Panc1 (cell line): ENCODE data around the gene ZNF823. TPM values are rescaled to one million over a fixed set of nuclear protein-coding genes. Genes with fewer than 3 reads are reported as not detected.

Experiments used
- ATAC-seq: fragments of 200-7000 bp; cut with Tn5 transposase; 2 replicates; pipeline ENCODE4 v1.9.1; 2020; ENCODE audit warnings: mild to moderate bottlenecking, moderate library complexity
- BruUV-seq: library from RNA; stranded (reverse); fragments of 400-500 nt; replicated peaks from 2 replicates; lab custom pipeline; 2021; lab: Mats Ljungman, UMichigan
- CTCF ChIA-PET: fragments of 300-600 bp; sonication (Branson Sonifier 250); formaldehyde crosslinking; loops from one replicate; lab custom pipeline; 2022; ENCODE audit warnings: antibody characterized with exemption; lab: Charles Lee
- POLR2A ChIA-PET: fragments of 300-600 bp; sonication (Branson Sonifier 250); formaldehyde crosslinking; loops from one replicate; lab custom pipeline; 2022; ENCODE audit warnings: antibody characterized with exemption; lab: Charles Lee
- DNase-seq: peaks from one replicate; pipeline ENCODE4 v3.0.0-alpha.2; 2010; ENCODE audit warnings: low read depth, low spot score
- H3K27ac ChIP-seq: 2 replicates; pipeline ENCODE4 v1.5.1; 2011; ENCODE audit warnings: mild to moderate bottlenecking, low read length, inconsistent platforms
- H3K27me3 ChIP-seq: fragments of 200-500 bp; sonication (Bioruptor generic); 2 replicates; pipeline ENCODE4 v1.6.0; 2014; ENCODE audit warnings: low read length, inconsistent platforms; ENCODE audit not compliant: control insufficient read depth, insufficient read depth
- H3K36me3 ChIP-seq: fragments of 200-500 bp; sonication (Bioruptor generic); 2 replicates; pipeline ENCODE4 v1.5.1; 2014; ENCODE audit warnings: inconsistent platforms, mild to moderate bottlenecking, low read length, moderate library complexity; ENCODE audit not compliant: control insufficient read depth, insufficient read depth
- H3K4me1 ChIP-seq: 2 replicates; pipeline ENCODE4 v1.5.1; 2011; ENCODE audit warnings: inconsistent platforms, mild to moderate bottlenecking, low read length, moderate library complexity; ENCODE audit not compliant: control insufficient read depth, insufficient read depth
- H3K4me3 ChIP-seq, 2 experiments: 2 replicates each; pipeline ENCODE4 v1.5.1; 2011 to 2012; ENCODE audit warnings: low read depth in 2 of 2, low read length in 2 of 2, mild to moderate bottlenecking in 2 of 2, inconsistent platforms in 1 of 2, moderate library complexity in 1 of 2
- H3K9me3 ChIP-seq: fragments of 200-500 bp; sonication (Bioruptor generic); 2 replicates; pipeline ENCODE4 v1.5.1; 2014; ENCODE audit warnings: low read depth, mild to moderate bottlenecking, inconsistent platforms, low read length, moderate library complexity; ENCODE audit not compliant: control insufficient read depth, insufficient read depth
- POLR2AphosphoS5 ChIP-seq: IDR thresholded peaks from 2 replicates; pipeline ENCODE4 v1.6.1; 2012; ENCODE audit warnings: mild to moderate bottlenecking, low read depth, low read length, moderate library complexity
- SIN3A ChIP-seq: IDR thresholded peaks from 2 replicates; pipeline ENCODE4 v1.6.1; 2012; ENCODE audit warnings: low read depth, mild to moderate bottlenecking, low read length, moderate library complexity, borderline replicate concordance; ENCODE audit not compliant: insufficient read depth
- TCF7L2 ChIP-seq: IDR thresholded peaks from 2 replicates; pipeline ENCODE4 v1.6.1; 2011; ENCODE audit warnings: mild to moderate bottlenecking, low read depth, low read length, inconsistent platforms
- in situ Hi-C: cut with HindIII; loops from 2 replicates; pipeline ENCODE4 v1.10.0; 2016; ENCODE audit warnings: low sequenced_read_pairs, low pct_unique_long_range_greater_than_20kb
- intact Hi-C: fragments of 100-400 bp; cut with micrococcal nuclease; formaldehyde crosslinking; loops from one replicate; pipeline ENCODE4 v1.10.0; 2022; ENCODE audit not compliant: unreplicated experiment
- total RNA-seq: library from RNA; stranded (reverse); gene quantifications from one replicate; pipeline ENCODE4 v1.2.1, GENCODE V29; 2021; ENCODE audit not compliant: unreplicated experiment
- TF ChIP-seq, protein P1 (sequence below): fragments of 450-650 bp; IDR thresholded peaks from 2 replicates; pipeline ENCODE4 v1.5.1; 2017; ENCODE audit warnings: mild to moderate bottlenecking
- TF ChIP-seq, protein P2 (sequence below), 2 experiments: IDR thresholded peaks; 2 replicates each; pipeline ENCODE4 v1.6.1; 2011 to 2012; ENCODE audit warnings: low read depth in 2 of 2, control low read depth in 1 of 2, low read length in 1 of 2, mild to moderate bottlenecking in 1 of 2, moderate library complexity in 1 of 2; ENCODE audit not compliant: insufficient read depth in 1 of 2

Gene ZNF823
- total RNA-seq, 1 experiment from 2014 or later = 5.0 TPM

DNA sequence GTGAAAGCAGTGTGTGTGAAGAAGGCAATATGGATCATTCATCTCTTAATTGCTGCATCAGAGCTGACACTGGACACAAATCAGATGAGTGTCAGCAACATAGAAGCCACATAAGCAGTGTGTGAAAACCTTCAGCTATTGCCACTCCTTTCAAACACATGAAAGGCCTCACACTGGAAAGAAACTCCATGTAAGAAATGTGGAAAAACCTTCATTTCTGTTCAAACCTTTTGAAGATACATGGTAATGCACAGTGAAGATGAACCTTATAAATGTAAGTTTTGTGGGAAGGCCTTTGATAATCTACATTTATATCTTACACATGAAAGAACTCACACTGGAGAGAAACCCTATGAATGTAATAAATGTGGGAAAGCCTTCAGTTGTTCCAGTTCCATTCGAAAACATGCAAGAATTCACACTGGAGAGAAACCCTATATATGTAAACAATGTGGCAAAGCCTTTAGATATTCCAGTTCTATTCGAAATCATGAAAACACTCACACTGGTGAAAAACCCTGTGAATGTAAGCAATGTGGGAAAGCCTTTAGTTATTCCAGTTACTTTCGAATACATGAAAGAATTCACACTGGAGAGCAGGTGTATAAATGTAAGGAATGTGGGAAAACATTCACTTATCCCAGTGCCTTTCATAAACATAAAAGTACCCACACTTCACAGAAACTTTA, 53.6 kb downstream of the ZNF823 start:
- peaks cover 47% of the 10 kb centered on the region for H3K9me3 ChIP-seq
- BruUV-seq = no TSS peak
- H3K27ac ChIP-seq = no peak overlapping the region
- intact Hi-C loops (no loop called here), in situ Hi-C loops (no loop called here)
- ChIA-PET CTCF (no interaction called here), POLR2A (no interaction called here)
- TF ChIP-seq TCF7L2 (no peak), SIN3A (no peak), POLR2AphosphoS5 (no peak)
- TF ChIP-seq, protein P1, sequence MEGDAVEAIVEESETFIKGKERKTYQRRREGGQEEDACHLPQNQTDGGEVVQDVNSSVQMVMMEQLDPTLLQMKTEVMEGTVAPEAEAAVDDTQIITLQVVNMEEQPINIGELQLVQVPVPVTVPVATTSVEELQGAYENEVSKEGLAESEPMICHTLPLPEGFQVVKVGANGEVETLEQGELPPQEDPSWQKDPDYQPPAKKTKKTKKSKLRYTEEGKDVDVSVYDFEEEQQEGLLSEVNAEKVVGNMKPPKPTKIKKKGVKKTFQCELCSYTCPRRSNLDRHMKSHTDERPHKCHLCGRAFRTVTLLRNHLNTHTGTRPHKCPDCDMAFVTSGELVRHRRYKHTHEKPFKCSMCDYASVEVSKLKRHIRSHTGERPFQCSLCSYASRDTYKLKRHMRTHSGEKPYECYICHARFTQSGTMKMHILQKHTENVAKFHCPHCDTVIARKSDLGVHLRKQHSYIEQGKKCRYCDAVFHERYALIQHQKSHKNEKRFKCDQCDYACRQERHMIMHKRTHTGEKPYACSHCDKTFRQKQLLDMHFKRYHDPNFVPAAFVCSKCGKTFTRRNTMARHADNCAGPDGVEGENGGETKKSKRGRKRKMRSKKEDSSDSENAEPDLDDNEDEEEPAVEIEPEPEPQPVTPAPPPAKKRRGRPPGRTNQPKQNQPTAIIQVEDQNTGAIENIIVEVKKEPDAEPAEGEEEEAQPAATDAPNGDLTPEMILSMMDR = no peak
- no peak for DNase-seq
- no peaks in the 10 kb centered on the region for H3K4me1 ChIP-seq
- H3K36me3 ChIP-seq = no peaks in the 10 kb centered on the region
- H3K27me3 ChIP-seq = no peaks in the 10 kb centered on the region
- H3K4me3 ChIP-seq = no peak overlapping the region
- ATAC-seq = no peak

DNA sequence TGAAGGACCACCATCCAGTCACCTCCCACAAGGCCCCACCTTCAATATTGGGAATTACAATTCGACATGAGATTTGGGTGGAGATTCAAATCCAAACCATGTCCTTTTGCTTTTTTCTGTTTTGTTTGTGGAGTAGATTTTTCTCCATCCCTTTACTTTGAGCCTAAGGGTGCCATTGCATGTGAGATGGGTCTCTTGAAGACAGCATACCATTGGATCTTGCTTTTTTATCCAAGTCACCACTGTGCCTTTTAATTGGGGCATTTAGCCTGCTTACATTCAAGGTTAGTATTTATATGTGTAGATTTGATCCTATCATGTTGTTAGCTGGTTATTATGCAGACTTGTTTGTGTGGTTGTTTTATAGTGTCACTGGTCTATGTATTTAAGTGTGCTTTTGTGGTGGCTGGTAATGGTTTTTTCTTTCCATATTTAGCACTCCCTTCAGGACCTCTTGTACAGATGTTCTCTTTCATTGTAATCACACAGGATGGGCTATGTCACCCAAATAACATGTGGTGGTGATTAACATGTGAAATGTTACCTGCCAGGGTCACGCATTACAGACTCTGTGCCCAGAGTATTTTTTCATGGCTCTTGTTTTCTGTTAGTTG, 58.0 kb downstream of the ZNF823 start:
- H3K27me3 ChIP-seq = no peaks in the 10 kb centered on the region
- DNase-seq = no peak
- BruUV-seq = no TSS peak
- intact Hi-C loops (no loop called here), in situ Hi-C loops (no loop called here)
- ChIA-PET CTCF (no interaction called here), POLR2A (no interaction called here)
- peaks cover 24% of the 10 kb centered on the region for H3K9me3 ChIP-seq
- no peak overlapping the region for H3K4me3 ChIP-seq
- H3K4me1 ChIP-seq = no peaks in the 10 kb centered on the region
- no peak for ATAC-seq
- H3K36me3 ChIP-seq = no peaks in the 10 kb centered on the region
- TF ChIP-seq, protein P1 = no peak
- TF ChIP-seq POLR2AphosphoS5 (no peak), SIN3A (no peak), TCF7L2 (no peak)
- TF ChIP-seq, protein P2, sequence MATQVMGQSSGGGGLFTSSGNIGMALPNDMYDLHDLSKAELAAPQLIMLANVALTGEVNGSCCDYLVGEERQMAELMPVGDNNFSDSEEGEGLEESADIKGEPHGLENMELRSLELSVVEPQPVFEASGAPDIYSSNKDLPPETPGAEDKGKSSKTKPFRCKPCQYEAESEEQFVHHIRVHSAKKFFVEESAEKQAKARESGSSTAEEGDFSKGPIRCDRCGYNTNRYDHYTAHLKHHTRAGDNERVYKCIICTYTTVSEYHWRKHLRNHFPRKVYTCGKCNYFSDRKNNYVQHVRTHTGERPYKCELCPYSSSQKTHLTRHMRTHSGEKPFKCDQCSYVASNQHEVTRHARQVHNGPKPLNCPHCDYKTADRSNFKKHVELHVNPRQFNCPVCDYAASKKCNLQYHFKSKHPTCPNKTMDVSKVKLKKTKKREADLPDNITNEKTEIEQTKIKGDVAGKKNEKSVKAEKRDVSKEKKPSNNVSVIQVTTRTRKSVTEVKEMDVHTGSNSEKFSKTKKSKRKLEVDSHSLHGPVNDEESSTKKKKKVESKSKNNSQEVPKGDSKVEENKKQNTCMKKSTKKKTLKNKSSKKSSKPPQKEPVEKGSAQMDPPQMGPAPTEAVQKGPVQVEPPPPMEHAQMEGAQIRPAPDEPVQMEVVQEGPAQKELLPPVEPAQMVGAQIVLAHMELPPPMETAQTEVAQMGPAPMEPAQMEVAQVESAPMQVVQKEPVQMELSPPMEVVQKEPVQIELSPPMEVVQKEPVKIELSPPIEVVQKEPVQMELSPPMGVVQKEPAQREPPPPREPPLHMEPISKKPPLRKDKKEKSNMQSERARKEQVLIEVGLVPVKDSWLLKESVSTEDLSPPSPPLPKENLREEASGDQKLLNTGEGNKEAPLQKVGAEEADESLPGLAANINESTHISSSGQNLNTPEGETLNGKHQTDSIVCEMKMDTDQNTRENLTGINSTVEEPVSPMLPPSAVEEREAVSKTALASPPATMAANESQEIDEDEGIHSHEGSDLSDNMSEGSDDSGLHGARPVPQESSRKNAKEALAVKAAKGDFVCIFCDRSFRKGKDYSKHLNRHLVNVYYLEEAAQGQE (IDR thresholded peaks at IDR 0.05; ENCODE audit: insufficient read depth in 1 of 2, low read depth in 2 of 2, low read length in 1 of 2) = no peak
- H3K27ac ChIP-seq = no peak overlapping the region
